Measurements from ENCODE around the gene PALD1.

DNA sequence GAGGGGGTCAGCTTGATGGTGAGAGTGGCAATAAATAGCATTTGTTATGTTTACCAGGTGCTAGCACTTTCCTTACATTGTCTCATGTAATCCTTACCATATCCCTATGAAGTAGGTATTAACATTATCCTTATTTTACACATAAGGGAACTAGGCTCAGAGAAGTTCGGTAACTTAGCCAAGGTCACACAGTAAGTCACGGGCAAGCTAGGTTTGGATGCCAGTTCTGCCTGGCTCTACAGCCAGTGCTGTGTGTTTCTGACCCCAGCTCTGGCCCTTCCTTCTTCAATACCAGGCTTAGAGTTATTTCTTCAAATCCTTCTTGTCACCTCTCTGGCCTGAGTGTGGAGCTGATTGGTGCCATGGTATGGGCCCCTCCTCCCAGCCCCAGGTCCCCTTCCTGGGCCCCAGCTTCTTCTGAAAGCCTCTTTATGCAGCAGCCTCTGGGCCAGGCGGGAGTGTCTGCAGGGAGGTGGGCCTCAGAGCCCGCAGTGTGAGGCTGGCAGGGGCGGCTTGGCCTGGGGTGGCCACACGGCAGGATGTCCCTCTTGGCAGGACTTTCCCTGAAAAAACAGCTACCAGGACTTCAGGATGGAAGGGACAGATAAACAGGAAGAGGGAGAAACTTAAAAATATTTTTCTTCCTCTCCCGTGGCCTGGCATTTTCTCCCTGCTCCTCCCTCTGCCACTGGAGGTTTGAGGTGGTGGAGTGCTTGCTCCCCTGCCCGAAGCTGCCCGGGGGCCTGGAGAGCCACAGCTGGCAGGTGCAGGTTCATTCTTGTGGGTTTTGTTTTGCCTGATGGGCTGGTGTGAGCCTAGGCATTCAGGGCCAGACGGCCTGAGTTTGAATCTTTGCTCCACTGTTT is 20.6 kb downstream of the PALD1 start:
- TF ChIP-seq, protein P1, sequence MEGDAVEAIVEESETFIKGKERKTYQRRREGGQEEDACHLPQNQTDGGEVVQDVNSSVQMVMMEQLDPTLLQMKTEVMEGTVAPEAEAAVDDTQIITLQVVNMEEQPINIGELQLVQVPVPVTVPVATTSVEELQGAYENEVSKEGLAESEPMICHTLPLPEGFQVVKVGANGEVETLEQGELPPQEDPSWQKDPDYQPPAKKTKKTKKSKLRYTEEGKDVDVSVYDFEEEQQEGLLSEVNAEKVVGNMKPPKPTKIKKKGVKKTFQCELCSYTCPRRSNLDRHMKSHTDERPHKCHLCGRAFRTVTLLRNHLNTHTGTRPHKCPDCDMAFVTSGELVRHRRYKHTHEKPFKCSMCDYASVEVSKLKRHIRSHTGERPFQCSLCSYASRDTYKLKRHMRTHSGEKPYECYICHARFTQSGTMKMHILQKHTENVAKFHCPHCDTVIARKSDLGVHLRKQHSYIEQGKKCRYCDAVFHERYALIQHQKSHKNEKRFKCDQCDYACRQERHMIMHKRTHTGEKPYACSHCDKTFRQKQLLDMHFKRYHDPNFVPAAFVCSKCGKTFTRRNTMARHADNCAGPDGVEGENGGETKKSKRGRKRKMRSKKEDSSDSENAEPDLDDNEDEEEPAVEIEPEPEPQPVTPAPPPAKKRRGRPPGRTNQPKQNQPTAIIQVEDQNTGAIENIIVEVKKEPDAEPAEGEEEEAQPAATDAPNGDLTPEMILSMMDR (IDR thresholded peaks at IDR 0.05): no peak
- TF ChIP-seq EP300 (IDR thresholded peaks at IDR 0.05): no peak

All from suprapubic skin (tissue), 3 donors.